Peyer's patch (tissue), 4 donors: Measurements from ENCODE around the gene DTX3L. TPM values are rescaled to one million over a fixed set of nuclear protein-coding genes. Genes with fewer than 3 reads are reported as not detected.

Experiments
- DNase-seq, 3 donors: peaks; one replicate each; pipeline ENCODE4 v3.0.0-alpha.2; 2017 to 2019
- H3K27ac ChIP-seq, 4 donors: fragments of 200-600 bp; sonication (generic); one replicate each; pipeline ENCODE4 v1.5.1; 2016 to 2019
- H3K27me3 ChIP-seq, 2 donors: fragments of 200-600 bp; sonication (generic); one replicate each; pipeline ENCODE4 v1.5.1; 2019
- H3K36me3 ChIP-seq, 3 donors: fragments of 200-600 bp; sonication (generic); one replicate each; pipeline ENCODE4 v1.5.1; 2016 to 2019
- H3K4me1 ChIP-seq, 4 donors: fragments of 200-600 bp; sonication (generic); one replicate each; pipeline ENCODE4 v1.5.1; 2016 to 2019
- H3K4me3 ChIP-seq, 4 donors: fragments of 200-600 bp; sonication (generic); 1 replicate in 3 of 4; 2 replicates in 1 of 4; pipeline ENCODE4 v1.5.1; 2016 to 2019; ENCODE audit warnings: mild to moderate bottlenecking in 1 of 4
- H3K9me3 ChIP-seq, 4 donors: fragments of 200-600 bp; sonication (generic); one replicate each; pipeline ENCODE4 v1.5.1; 2016 to 2019; ENCODE audit warnings: mild to moderate bottlenecking in 1 of 4
- CTCF ChIP-seq, 6 experiments: fragments of 450-650 bp in 4 of 6; fragments of 200-600 bp in 2 of 6; sonication (generic) in 1 of 6; IDR thresholded peaks; one replicate each; pipeline ENCODE4 v1.5.1; 2017 to 2019; ENCODE audit warnings: antibody characterized with exemption in 6 of 6, mild to moderate bottlenecking in 3 of 6, moderate library complexity in 1 of 6
- POLR2A ChIP-seq, 2 donors: fragments of 450-650 bp; IDR thresholded peaks; one replicate each; pipeline ENCODE4 v1.5.1; 2017; ENCODE audit warnings: antibody characterized with exemption in 2 of 2, mild to moderate bottlenecking in 2 of 2, moderate library complexity in 2 of 2
- total RNA-seq, 4 donors: library from RNA; depleted of rRNA; stranded (reverse); fragments of >200 nt; gene quantifications; one replicate each; pipeline ENCODE4 v1.1.0, GENCODE V29; 2016

DTX3L gene
- total RNA-seq, 4 donors from 2014 or later: 31.2 to 47.3 (median 33.7) TPM

DNA sequence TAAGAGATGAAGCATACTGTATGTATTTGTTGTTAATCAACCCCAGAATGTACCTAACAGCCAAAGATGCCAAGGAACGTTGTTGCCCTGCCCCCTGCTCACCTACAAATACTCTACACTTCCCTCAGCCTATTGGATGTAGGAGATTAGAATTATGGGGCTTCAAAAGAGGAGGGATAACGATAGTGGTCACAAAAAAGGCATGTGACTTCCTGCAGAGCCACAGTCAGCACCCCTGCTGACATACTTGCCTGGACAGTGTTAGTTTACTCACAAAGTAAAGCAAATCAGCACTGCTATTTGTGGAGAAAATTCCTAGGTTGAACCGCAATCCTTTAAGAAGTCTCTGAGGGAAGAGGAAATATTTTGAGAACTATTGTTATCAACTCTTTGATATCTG lies 51.2 kb downstream of the DTX3L start:
- TF ChIP-seq CTCF (IDR thresholded peaks at IDR 0.05) (no peak), POLR2A (IDR thresholded peaks at IDR 0.05) (no peak)
- no peaks in the 10 kb centered on the region for H3K9me3 ChIP-seq
- no peaks in the 10 kb centered on the region for H3K27me3 ChIP-seq
- H3K36me3 ChIP-seq: no peaks in the 10 kb centered on the region
- DNase-seq: no peak
- no peak overlapping the region for H3K27ac ChIP-seq
- H3K4me1 ChIP-seq: no peaks in the 10 kb centered on the region
- H3K4me3 ChIP-seq: no peak overlapping the region

GRCh38 chr3:122618614-122619013 lies 54.5 kb downstream of the DTX3L start:
- no peaks in the 10 kb centered on the region for H3K9me3 ChIP-seq
- TF ChIP-seq POLR2A (IDR thresholded peaks at IDR 0.05) (no peak), CTCF (IDR thresholded peaks at IDR 0.05) (no peak)
- H3K36me3 ChIP-seq: no peaks in the 10 kb centered on the region
- no peak overlapping the region for H3K27ac ChIP-seq
- no peak overlapping the region for H3K4me3 ChIP-seq
- DNase-seq: no peak
- H3K4me1 ChIP-seq: no peaks in the 10 kb centered on the region
- no peaks in the 10 kb centered on the region for H3K27me3 ChIP-seq

DNA sequence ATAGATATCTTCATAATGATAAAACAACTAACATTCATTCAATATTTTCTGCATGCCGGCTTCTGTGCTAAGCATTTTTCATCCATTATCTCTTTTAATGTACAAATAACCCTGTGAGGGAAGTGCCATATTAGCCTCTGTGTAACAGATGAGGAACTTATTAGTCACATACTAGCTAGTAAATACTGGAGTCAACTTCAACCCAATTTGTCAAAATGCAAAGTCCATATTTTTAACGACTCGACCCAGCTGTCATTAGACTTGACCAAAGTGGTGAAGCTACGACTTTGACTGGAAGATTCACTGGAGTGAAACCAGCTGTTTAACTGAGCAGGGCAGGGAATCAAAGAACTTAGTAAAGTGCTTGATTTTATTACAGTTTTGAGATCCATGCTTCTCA lies 54.9 kb downstream of the DTX3L start:
- H3K36me3 ChIP-seq: no peaks in the 10 kb centered on the region
- H3K27ac ChIP-seq: no peak overlapping the region
- no peak for TF ChIP-seq POLR2A (IDR thresholded peaks at IDR 0.05)
- no peak for TF ChIP-seq CTCF (IDR thresholded peaks at IDR 0.05)
- H3K4me3 ChIP-seq: no peak overlapping the region
- no peak for DNase-seq
- H3K27me3 ChIP-seq: no peaks in the 10 kb centered on the region
- no peaks in the 10 kb centered on the region for H3K9me3 ChIP-seq
- no peaks in the 10 kb centered on the region for H3K4me1 ChIP-seq

DNA sequence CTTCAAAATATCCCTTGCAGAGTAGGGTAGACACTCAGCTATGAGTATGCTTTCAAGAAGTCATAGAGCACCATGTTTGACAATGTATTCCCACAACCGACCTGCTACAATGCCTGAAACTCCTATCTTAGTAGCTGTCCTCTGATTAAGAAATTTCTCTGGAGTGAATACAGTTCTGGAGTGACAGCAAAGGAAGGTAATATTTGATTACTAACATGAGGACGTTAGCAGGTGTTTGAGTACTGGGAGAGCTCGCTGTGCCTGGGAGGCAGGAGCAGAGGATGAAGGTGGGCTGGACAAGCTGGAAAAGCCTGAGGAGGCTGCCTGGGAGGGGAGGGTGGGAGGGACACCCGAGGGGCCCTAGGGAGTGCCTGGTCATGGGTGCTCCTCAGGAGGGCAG lies 56.3 kb downstream of the DTX3L start:
- no peaks in the 10 kb centered on the region for H3K4me1 ChIP-seq
- TF ChIP-seq POLR2A (IDR thresholded peaks at IDR 0.05): no peak
- no peak for TF ChIP-seq CTCF (IDR thresholded peaks at IDR 0.05)
- no peaks in the 10 kb centered on the region for H3K27me3 ChIP-seq
- no peaks in the 10 kb centered on the region for H3K36me3 ChIP-seq
- H3K27ac ChIP-seq: peak overlapping the region in 1 of 4 donors; percentile 8
- no peak for DNase-seq
- no peak overlapping the region for H3K4me3 ChIP-seq
- no peaks in the 10 kb centered on the region for H3K9me3 ChIP-seq

- no peaks in the 10 kb centered on the region for H3K9me3 ChIP-seq
- DNase-seq: peak in 1 of 3 donors; percentile 27
- H3K27me3 ChIP-seq: no peaks in the 10 kb centered on the region
- TF ChIP-seq CTCF (IDR thresholded peaks at IDR 0.05) (no peak), POLR2A (IDR thresholded peaks at IDR 0.05) (no peak)
- peak overlapping the region in 1 of 4 donors; percentile 8 for H3K27ac ChIP-seq
- H3K4me3 ChIP-seq: no peak overlapping the region
- no peaks in the 10 kb centered on the region for H3K4me1 ChIP-seq
- H3K36me3 ChIP-seq: no peaks in the 10 kb centered on the region
Observed at GRCh38 chr3:122621112-122621511, 57.0 kb downstream of the DTX3L start.
